Fibroblast of the aortic adventitia (primary cell): ENCODE results near the gene SPTY2D1. TPM values are rescaled to one million over a fixed set of nuclear protein-coding genes. Genes with fewer than 3 reads are reported as not detected.

Experiments used
- DNase-seq: peaks from one replicate; pipeline ENCODE4 v3.0.0-alpha.2; 2010; ENCODE audit warnings: low read depth
- H3K4me3 ChIP-seq: 2 replicates; pipeline ENCODE4 v1.5.1; 2011; ENCODE audit warnings: low read depth, mild to moderate bottlenecking, control low read depth, low read length, moderate library complexity
- total RNA-seq: library from RNA; depleted of rRNA; stranded (reverse); fragments of >200 nt; gene quantifications from 2 replicates; pipeline ENCODE4 v1.2.3, GENCODE V29; 2012; ENCODE audit warnings: low replicate concordance
- TF ChIP-seq, protein P1 (sequence below): IDR thresholded peaks from 2 replicates; pipeline ENCODE4 v1.5.1; 2011; ENCODE audit warnings: mild to moderate bottlenecking, low read length, control low read depth, inconsistent platforms; ENCODE audit not compliant: insufficient read depth

Gene SPTY2D1
- total RNA-seq, 1 donor = 23.7 TPM

DNA sequence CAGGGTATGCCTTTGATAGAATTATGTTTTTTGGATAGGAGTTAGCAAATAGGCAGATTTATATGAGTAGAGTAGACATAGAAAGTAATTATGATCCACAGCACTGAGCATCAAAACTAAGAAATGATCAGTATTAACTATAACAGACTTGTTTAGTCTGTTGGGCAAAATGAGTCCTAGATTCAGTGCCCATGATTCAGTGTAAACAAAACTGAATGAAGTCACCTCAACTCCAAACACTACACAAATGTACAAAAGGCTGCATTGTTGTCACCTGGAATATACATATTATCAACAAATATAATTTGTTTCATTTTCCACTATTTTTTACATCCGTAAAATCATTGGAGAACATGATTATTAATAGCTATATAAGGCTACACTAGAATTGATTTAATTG is 52.3 kb downstream of the SPTY2D1 start:
- no peak overlapping the region for H3K4me3 ChIP-seq
- DNase-seq = no peak
- TF ChIP-seq, protein P1, sequence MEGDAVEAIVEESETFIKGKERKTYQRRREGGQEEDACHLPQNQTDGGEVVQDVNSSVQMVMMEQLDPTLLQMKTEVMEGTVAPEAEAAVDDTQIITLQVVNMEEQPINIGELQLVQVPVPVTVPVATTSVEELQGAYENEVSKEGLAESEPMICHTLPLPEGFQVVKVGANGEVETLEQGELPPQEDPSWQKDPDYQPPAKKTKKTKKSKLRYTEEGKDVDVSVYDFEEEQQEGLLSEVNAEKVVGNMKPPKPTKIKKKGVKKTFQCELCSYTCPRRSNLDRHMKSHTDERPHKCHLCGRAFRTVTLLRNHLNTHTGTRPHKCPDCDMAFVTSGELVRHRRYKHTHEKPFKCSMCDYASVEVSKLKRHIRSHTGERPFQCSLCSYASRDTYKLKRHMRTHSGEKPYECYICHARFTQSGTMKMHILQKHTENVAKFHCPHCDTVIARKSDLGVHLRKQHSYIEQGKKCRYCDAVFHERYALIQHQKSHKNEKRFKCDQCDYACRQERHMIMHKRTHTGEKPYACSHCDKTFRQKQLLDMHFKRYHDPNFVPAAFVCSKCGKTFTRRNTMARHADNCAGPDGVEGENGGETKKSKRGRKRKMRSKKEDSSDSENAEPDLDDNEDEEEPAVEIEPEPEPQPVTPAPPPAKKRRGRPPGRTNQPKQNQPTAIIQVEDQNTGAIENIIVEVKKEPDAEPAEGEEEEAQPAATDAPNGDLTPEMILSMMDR = no peak

DNA sequence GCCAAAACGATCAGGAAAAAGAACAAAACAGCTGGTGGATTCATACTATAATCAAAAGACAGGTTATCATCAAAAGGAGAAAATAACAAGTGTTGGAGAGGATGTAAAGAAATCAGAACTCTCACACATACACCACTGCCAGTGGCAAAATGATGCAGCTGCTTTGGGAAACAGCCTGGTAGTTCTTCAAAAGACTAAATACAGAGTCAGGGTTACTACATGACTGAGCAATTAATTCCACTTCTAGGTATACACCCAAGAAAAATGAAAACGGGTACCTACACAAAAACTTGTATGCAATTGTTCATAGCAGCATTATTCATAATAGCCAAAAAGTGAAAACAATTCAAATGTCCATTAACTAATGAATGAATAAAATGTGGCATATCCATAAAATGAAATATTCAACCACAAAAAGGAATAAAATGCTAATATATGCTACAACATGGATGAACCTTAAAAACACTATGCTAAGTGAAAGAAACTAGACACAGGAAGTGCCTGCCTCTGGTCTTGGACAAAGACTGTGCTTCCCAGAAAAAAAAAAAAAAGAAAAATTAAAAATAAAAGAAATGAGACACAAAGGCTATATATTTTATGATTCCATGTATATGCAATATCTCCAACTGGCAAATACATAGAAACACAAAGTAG is 53.9 kb downstream of the SPTY2D1 start:
- no peak overlapping the region for H3K4me3 ChIP-seq
- TF ChIP-seq, protein P1 = no peak
- no peak for DNase-seq

DNA sequence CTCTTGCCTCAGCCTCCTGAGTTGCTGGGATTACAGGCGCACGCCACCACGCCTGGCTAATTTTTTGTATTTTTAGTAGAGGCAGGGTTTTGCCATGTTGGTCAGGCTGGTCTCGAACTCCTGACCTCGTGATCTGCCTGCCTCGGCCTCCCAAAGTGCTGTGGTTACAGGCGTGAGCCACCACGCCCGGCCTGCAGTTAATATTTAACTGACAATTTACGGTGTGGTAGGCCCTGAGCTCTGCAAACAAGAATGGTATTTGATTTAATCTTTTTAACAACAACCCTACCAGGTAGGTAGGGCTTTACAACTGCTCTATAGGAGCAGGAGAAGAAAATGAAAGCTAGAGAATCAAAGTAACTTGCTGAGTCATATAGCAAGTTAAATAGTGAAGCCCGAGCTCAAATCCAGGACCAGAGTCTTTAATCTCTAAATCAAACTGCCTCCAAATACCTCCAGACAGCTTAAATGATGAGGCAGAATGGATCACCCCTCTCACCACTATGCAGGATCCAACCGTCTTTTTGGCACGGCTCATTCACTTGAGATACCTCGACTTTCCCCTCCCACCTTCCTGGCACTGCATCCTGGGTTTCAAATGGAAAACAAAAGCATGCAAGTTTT is 55.1 kb downstream of the SPTY2D1 start:
- TF ChIP-seq, protein P1 = no peak
- no peak for DNase-seq
- no peak overlapping the region for H3K4me3 ChIP-seq

DNA sequence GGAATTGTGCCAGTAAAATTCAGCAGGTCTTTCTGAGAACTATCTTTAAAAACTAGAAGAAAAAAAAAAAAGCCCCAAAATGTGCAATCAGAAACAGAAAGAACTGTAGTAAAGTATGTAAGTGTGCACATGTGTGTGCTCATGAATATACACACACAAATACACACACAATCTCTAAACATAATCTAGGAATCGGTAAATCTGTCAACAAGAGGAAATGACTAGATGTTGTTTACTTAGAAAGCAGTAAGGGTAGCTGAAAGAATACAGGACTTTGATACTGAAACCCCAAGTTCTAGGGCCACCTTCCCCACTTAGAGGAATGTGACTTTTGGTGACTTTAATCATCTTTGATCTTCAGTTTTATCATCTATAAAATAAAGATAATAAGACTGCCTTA is 58.8 kb downstream of the SPTY2D1 start:
- no peak for DNase-seq
- no peak overlapping the region for H3K4me3 ChIP-seq
- TF ChIP-seq, protein P1 = no peak

DNA sequence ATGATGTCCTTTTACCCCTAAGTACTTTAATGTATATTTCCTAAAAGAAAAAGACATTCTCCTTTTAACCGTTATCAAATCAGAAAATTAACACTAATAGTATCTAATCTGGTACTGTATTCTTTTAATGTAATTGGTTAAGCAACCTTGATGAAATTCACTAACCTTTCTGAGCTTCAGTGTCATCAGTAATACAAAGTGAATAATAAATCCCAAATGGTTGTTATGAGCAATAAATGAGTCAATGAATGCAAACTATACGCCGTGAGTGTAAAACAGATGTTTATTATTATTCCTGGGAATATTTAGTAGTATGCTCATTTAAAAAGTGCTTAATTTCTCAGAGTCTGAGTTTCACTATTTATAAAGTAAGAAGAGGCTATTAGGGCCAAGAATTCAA is 67.1 kb downstream of the SPTY2D1 start:
- no peak overlapping the region for H3K4me3 ChIP-seq
- no peak for DNase-seq
- TF ChIP-seq, protein P1 = no peak

DNA sequence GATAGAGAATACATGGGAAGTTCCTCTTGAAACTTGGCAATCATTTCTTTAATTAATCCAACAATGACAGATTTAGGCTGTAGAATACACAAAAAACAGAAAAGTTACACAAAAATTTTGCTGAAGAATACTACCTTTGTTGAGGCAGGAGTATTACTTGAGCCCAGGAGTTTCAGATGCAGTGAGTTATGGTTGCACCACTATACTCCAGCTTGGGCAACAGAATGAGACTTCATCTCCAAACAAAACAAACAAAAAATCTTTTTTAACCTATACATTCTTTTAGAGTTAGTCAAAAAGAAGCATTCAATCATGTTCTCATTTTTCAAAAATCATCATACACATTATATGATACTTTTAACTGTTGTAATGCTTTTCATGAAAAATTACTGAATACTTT is 67.7 kb downstream of the SPTY2D1 start:
- H3K4me3 ChIP-seq = no peak overlapping the region
- TF ChIP-seq, protein P1 = no peak
- peak; percentile 7 for DNase-seq
